HepG2 (cell line): Measurements from ENCODE around the gene CD34.

ENCODE experiments used
- ATF3 ChIP-seq: sonication (generic); formaldehyde crosslinking; IDR thresholded peaks from 2 replicates; pipeline ENCODE4 v1.4.0; 2020; ENCODE audit warnings: missing genetic modification reagents
- CTCF ChIP-seq: sonication (generic); formaldehyde crosslinking; IDR thresholded peaks from 2 replicates; pipeline ENCODE4 v1.5.0; 2020; ENCODE audit warnings: mild to moderate bottlenecking, missing genetic modification reagents, moderate library complexity
- EP300 ChIP-seq, 3 experiments: sonication (generic) in 1 of 3; formaldehyde crosslinking in 1 of 3; IDR thresholded peaks; 2 replicates each; pipeline versions ENCODE4 v1.5.1 to v1.6.1; 2011 to 2020; ENCODE audit warnings: low read depth in 2 of 3, low read length in 2 of 3, borderline replicate concordance in 1 of 3, improper control_type of control experiment in 1 of 3, mild to moderate bottlenecking in 1 of 3, missing genetic modification reagents in 1 of 3, moderate library complexity in 1 of 3
- IKZF4 ChIP-seq: sonication (generic); formaldehyde crosslinking; IDR thresholded peaks from 2 replicates; pipeline ENCODE4 v1.5.1; 2020; ENCODE audit warnings: borderline replicate concordance, mild to moderate bottlenecking, low read depth, missing genetic modification reagents; ENCODE audit errors: not compliant biosample characterization
- KDM5B ChIP-seq: sonication (generic); formaldehyde crosslinking; IDR thresholded peaks from 2 replicates; pipeline ENCODE4 v1.4.0; 2020; ENCODE audit warnings: missing genetic modification reagents, mild to moderate bottlenecking, borderline replicate concordance
- POLR2AphosphoS5 ChIP-seq: IDR thresholded peaks from 2 replicates; pipeline ENCODE4 v1.6.1; 2012; ENCODE audit warnings: low read depth, low read length
- PRDM10 ChIP-seq: sonication (generic); formaldehyde crosslinking; IDR thresholded peaks from 2 replicates; pipeline ENCODE4 v1.4.0; 2020; ENCODE audit warnings: low read depth, missing genetic modification reagents
- ZNF563 ChIP-seq: sonication (generic); formaldehyde crosslinking; IDR thresholded peaks from 2 replicates; pipeline ENCODE4 v1.8.0; 2022; ENCODE audit warnings: mild to moderate bottlenecking, moderate library complexity, missing genetic modification reagents
- ZSCAN5A ChIP-seq: sonication (generic); formaldehyde crosslinking; IDR thresholded peaks from 2 replicates; pipeline ENCODE4 v1.8.0; 2022; ENCODE audit warnings: mild to moderate bottlenecking, missing genetic modification reagents, borderline replicate concordance

GRCh38 chr1:207868774-207869721 is 41.9 kb downstream of the CD34 start:
- peak in 1 of 2 experiments; percentile 35; a peak in 1 of 4 replicates for TF ChIP-seq EP300 (IDR thresholded peaks at IDR 0.05; ENCODE audit: low read depth in 2 of 2, low read length in 2 of 2)
- TF ChIP-seq EP300 (CRISPR knock-in tag; IDR thresholded peaks at IDR 0.05; ENCODE audit: borderline replicate concordance) = no peak
- TF ChIP-seq CTCF (CRISPR knock-in tag) = peak; percentile 76
- no peak for TF ChIP-seq ZSCAN5A (CRISPR knock-in tag)
- no peak for TF ChIP-seq KDM5B (CRISPR knock-in tag)
- no peak for TF ChIP-seq IKZF4 (CRISPR knock-in tag)
- TF ChIP-seq POLR2AphosphoS5 = no peak
- TF ChIP-seq PRDM10 (CRISPR knock-in tag) = no peak
- no peak for TF ChIP-seq ATF3 (CRISPR knock-in tag)
- TF ChIP-seq ZNF563 (CRISPR knock-in tag) = no peak
